IgD-negative memory B cell (primary cell): ENCODE results near the gene HMGCS1. TPM values are rescaled to one million over a fixed set of nuclear protein-coding genes. Genes with fewer than 3 reads are reported as not detected.
"Not testable (repeated sequence)": the region's sequence is repeated elsewhere in the genome, so short reads cannot be mapped to it uniquely, and the experiment has no call there.

Source experiments
- H3K27ac Mint-ChIP-seq, 3 donors: one replicate each; pipeline ENCODE4 v1.8.0; 2020 to 2022; ENCODE audit warnings: mild to moderate bottlenecking in 3 of 3, mixed read lengths in 3 of 3, moderate library complexity in 1 of 3
- H3K27me3 Mint-ChIP-seq: one replicate; pipeline ENCODE4 v1.8.0; 2021; ENCODE audit warnings: mixed read lengths
- H3K36me3 Mint-ChIP-seq: one replicate; pipeline ENCODE4 v1.8.0; 2020; ENCODE audit warnings: mild to moderate bottlenecking, mixed read lengths
- H3K4me1 Mint-ChIP-seq, 3 donors: one replicate each; pipeline ENCODE4 v1.8.0; 2020 to 2022; ENCODE audit warnings: mixed read lengths in 3 of 3, mild to moderate bottlenecking in 1 of 3
- H3K4me3 Mint-ChIP-seq, 4 donors: one replicate each; pipeline ENCODE4 v1.8.0; 2020 to 2022; ENCODE audit warnings: mild to moderate bottlenecking in 4 of 4, mixed read lengths in 4 of 4, moderate library complexity in 3 of 4
- H3K9me3 Mint-ChIP-seq, 3 donors: one replicate each; pipeline ENCODE4 v1.8.0; 2020 to 2021; ENCODE audit warnings: mixed read lengths in 3 of 3, mild to moderate bottlenecking in 1 of 3
- polyA plus RNA-seq: library from polyadenylated mRNA; unstranded; fragments of 300-500 nt; fragmentation: Illumina TruSeq; gene quantifications from one replicate; pipeline ENCODE4 v1.2.3, GENCODE V29; 2021

Gene HMGCS1
- polyA plus RNA-seq, 1 donor from 2014 or later = 11.7 TPM

GRCh38 chr5:43273552-43273951 is 39.7 kb downstream of the HMGCS1 start:
- no peak overlapping the region for H3K4me3 Mint-ChIP-seq
- H3K27ac Mint-ChIP-seq = no peak overlapping the region
- peaks cover 2% of the 10 kb centered on the region for H3K36me3 Mint-ChIP-seq
- H3K27me3 Mint-ChIP-seq = peaks cover 11% of the 10 kb centered on the region
- peaks cover 0 to 5% (median 2%) of the 10 kb centered on the region in 3 donors for H3K9me3 Mint-ChIP-seq
- no peaks in the 10 kb centered on the region for H3K4me1 Mint-ChIP-seq

DNA sequence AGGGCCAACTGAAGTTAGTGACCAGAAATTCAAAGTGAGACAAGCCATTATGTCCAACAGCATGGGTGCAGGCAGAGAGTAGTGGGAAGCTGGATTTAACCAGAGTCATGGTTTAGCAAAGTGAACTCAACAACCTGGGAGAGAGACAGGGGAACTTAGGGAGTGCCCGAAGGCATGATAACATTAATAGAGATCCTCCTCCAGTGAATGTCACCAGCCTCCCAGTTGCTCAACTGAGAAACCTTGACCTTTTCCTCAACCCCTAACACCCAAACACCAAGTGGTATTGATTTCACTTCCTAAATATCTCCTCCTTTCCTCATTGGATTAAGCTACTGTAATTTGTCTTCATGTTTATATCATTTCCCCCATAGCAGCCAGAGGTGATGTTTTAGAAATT is 42.6 kb downstream of the HMGCS1 start:
- Mint-ChIP-seq H3K4me1 (peaks cover 0 to 2% (median 0%) of the 10 kb centered on the region in 3 donors), H3K9me3 (peaks cover 4 to 15% (median 9%) of the 10 kb centered on the region in 3 donors), H3K4me3 (no peak overlapping the region), H3K27ac (no peak overlapping the region), H3K36me3 (peaks cover 2% of the 10 kb centered on the region), H3K27me3 (peaks cover 26% of the 10 kb centered on the region)

DNA sequence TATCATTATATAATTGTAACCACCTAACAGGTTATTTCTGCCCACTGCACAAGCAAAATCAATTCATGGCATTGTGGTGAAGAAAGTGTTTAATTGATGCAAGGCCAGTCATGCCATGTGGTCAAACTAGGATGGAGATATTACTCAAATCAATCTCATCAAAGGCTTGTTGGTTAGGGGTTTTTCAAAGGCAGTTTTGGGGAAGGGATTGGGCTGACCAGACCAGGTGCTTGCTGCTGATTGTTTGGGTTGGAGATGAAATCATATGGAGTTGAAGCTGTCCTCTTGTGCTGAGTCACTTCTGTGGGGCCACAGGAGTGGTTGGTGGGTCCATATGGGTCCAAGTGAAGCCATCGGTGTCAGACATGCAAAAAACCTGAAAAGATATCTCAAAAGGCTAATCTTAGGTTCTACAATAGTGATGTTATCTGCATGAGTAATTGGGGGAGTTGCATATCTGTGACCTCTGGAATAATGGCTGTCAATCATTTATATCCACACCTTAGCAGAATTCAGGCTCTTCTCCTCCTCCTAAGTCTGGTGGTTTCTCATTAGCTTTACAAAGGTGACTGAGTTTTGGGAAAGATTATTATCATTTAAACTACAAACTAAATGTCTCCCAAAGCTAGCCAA is 44.9 kb downstream of the HMGCS1 start:
- Mint-ChIP-seq H3K4me1 (peaks cover 0 to 2% (median 0%) of the 10 kb centered on the region in 3 donors), H3K27me3 (peaks cover 30% of the 10 kb centered on the region), H3K4me3 (no peak overlapping the region), H3K9me3 (peaks cover 4 to 18% (median 9%) of the 10 kb centered on the region in 3 donors), H3K36me3 (peaks cover 4% of the 10 kb centered on the region), H3K27ac (no peak overlapping the region)

DNA sequence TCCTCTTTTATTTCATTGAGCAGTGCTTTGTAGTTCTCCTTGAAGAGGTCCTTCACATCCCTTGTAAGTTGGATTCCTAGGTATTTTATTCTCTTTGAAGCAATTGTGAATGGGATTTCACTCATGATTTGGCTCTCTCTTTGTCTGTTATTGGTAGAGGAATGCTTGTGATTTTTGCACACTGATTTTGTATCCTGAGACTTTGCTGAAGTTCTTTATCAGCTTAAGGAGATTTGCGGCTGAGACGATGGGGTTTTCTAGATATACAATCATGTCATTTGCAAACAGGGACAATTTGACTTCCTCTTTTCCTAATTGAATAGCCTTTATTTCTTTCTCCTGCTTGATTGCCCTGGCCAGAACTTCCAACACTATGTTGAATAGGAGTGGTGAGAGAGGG is 50.9 kb downstream of the HMGCS1 start:
- H3K36me3 Mint-ChIP-seq, H3K27ac Mint-ChIP-seq, H3K4me1 Mint-ChIP-seq, H3K4me3 Mint-ChIP-seq: not testable (repeated sequence)
- H3K9me3 Mint-ChIP-seq = peaks cover 4 to 15% (median 9%) of the 10 kb centered on the region in 3 donors
- H3K27me3 Mint-ChIP-seq = peaks cover 21% of the 10 kb centered on the region

DNA sequence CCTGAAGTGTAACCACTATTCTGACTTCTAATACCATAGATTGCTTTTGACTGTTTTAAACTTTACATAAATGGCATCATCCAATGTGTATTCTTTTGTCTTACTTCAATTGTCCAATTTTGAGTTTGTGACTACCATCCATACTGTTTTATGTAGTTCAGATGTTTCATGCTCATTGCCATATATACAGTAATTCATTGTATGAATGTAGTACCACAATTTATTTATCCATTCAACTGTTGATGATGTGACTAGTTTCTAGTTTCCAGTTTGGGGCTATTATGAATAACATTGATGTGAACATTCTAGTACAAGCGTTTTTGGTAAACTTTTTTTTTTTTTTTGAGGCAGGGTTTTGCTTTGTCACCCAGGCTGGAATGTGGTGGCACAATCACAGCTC is 55.1 kb downstream of the HMGCS1 start:
- peaks cover 0 to 7% (median 2%) of the 10 kb centered on the region in 3 donors for H3K9me3 Mint-ChIP-seq
- H3K27ac Mint-ChIP-seq = no peak overlapping the region
- H3K4me1 Mint-ChIP-seq = peaks cover 0 to 2% (median 0%) of the 10 kb centered on the region in 3 donors
- no peaks in the 10 kb centered on the region for H3K36me3 Mint-ChIP-seq
- H3K27me3 Mint-ChIP-seq = peaks cover 12% of the 10 kb centered on the region
- H3K4me3 Mint-ChIP-seq = no peak overlapping the region

DNA sequence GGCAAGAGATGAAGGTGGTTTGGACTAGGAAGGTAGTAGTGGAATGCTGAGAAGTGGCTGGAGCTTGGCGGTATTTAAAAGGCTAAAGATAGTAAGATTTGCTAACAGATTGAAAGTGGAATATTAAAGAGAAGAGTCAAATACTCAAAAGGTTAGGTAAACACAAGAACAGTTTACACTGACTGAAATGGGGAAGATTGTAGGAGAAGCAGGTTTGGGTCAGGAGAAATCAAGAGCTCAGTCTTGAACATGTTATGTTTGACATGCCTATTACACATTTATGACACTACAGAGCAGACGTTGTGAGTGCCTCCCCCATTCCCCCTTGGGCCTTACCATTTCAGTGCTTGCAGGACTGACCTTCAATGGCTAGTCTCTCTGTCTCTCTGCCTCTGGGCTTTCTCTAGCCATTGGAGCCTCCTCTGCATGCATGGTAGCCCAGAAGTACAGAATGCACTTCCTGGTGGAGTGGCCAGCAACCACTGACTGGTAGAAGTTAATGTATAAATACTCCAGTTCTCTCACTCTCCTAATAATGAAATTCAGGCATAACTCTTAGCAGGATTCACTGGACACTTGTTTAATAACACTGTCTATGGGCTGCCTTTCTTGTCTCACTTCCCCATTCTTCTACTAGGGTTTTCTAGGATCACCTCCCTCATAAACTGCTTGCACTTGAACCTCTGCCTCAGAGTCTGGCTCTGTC is 56.8 kb downstream of the HMGCS1 start:
- H3K36me3 Mint-ChIP-seq = no peaks in the 10 kb centered on the region
- H3K9me3 Mint-ChIP-seq = no peaks in the 10 kb centered on the region
- H3K27ac Mint-ChIP-seq = no peak overlapping the region
- H3K4me3 Mint-ChIP-seq = no peak overlapping the region
- peaks cover 0 to 2% (median 0%) of the 10 kb centered on the region in 3 donors for H3K4me1 Mint-ChIP-seq
- peaks cover 3% of the 10 kb centered on the region for H3K27me3 Mint-ChIP-seq

- no peak overlapping the region for H3K27ac Mint-ChIP-seq
- H3K9me3 Mint-ChIP-seq = no peaks in the 10 kb centered on the region
- no peaks in the 10 kb centered on the region for H3K36me3 Mint-ChIP-seq
- H3K27me3 Mint-ChIP-seq = peaks cover 2% of the 10 kb centered on the region
- H3K4me1 Mint-ChIP-seq = peaks cover 0 to 2% (median 0%) of the 10 kb centered on the region in 3 donors
- H3K4me3 Mint-ChIP-seq = no peak overlapping the region
These were observed 57.5 kb downstream of the HMGCS1 start for GRCh38 chr5:43255704-43256103.

DNA sequence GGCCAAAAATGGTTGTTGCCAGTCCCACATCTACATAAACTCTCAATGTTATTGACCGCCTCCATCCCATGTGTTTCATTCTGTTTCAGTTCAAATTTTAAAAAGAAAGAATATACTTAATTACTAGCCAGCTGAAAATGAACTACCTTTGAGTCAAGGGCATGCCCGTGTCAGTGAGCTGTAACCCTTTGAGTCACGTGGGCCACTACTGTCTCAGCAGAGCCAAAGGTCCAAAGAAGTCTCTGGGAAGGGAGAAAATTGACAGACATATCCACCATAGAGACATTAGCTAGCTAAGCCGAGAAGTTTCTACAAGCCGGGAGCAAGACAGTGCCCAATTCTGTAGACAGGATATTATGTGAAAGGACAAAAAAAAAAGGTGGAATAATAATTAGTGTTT is 61.5 kb downstream of the HMGCS1 start:
- Mint-ChIP-seq H3K27me3 (peaks cover 9% of the 10 kb centered on the region), H3K4me3 (no peak overlapping the region), H3K4me1 (no peaks in the 10 kb centered on the region), H3K9me3 (peaks cover 0 to 2% (median 0%) of the 10 kb centered on the region in 3 donors), H3K27ac (no peak overlapping the region), H3K36me3 (no peaks in the 10 kb centered on the region)

- Mint-ChIP-seq H3K4me3 (no peak overlapping the region), H3K9me3 (peaks cover 0 to 4% (median 0%) of the 10 kb centered on the region in 3 donors), H3K27me3 (peaks cover 34% of the 10 kb centered on the region), H3K4me1 (peaks cover 0 to 4% (median 0%) of the 10 kb centered on the region in 3 donors), H3K27ac (no peak overlapping the region), H3K36me3 (no peaks in the 10 kb centered on the region)
These were observed 67.4 kb downstream of the HMGCS1 start for GRCh38 chr5:43245724-43246385.

GRCh38 chr5:43244823-43245565 is 68.2 kb downstream of the HMGCS1 start:
- Mint-ChIP-seq H3K36me3 (peaks cover 2% of the 10 kb centered on the region), H3K27me3 (peaks cover 31% of the 10 kb centered on the region), H3K27ac (no peak overlapping the region), H3K4me1 (peaks cover 0 to 4% (median 0%) of the 10 kb centered on the region in 3 donors), H3K4me3 (no peak overlapping the region), H3K9me3 (peaks cover 0 to 2% (median 0%) of the 10 kb centered on the region in 3 donors)

- Mint-ChIP-seq H3K27ac (no peak overlapping the region), H3K4me1 (peaks cover 0 to 4% (median 0%) of the 10 kb centered on the region in 3 donors), H3K27me3 (peaks cover 34% of the 10 kb centered on the region), H3K36me3 (peaks cover 2% of the 10 kb centered on the region), H3K4me3 (no peak overlapping the region), H3K9me3 (peaks cover 0 to 2% (median 0%) of the 10 kb centered on the region in 3 donors)
These were observed 69.9 kb downstream of the HMGCS1 start for GRCh38 chr5:43243270-43243669.

- Mint-ChIP-seq H3K27me3 (peaks cover 34% of the 10 kb centered on the region), H3K4me1 (peaks cover 0 to 4% (median 0%) of the 10 kb centered on the region in 3 donors), H3K36me3 (peaks cover 2% of the 10 kb centered on the region), H3K27ac (no peak overlapping the region), H3K4me3 (no peak overlapping the region), H3K9me3 (peaks cover 0 to 2% (median 0%) of the 10 kb centered on the region in 3 donors)
These were observed 71.0 kb downstream of the HMGCS1 start for GRCh38 chr5:43242196-43242595.
